ENCODE results near the gene HOXA4. TPM values are rescaled to one million over a fixed set of nuclear protein-coding genes. Genes with fewer than 3 reads are reported as not detected.

The HOXA4 gene
- total and polyA plus RNA-seq, 2 of the 4 experiments (the other 2 are of a cell fraction): 0.36 to 8.0 TPM

- TF ChIP-seq CTCF (conservative IDR thresholded peaks at IDR 0.05; ENCODE audit: low read depth, low read length): no peak
- peak; percentile 89 for TF ChIP-seq MAZ (IDR thresholded peaks at IDR 0.05; ENCODE audit: borderline replicate concordance, low read depth, low read length)
- TF ChIP-seq USF2 (IDR thresholded peaks at IDR 0.05; ENCODE audit: low read depth, low read length): peak; percentile 99
Observed at GRCh38 chr7:27130540-27131389, at the start of gene HOXA4 (continued).

Measured in IMR-90 (cell line).